ENCODE measurements around the gene PRKG1. TPM values are rescaled to one million over a fixed set of nuclear protein-coding genes. Genes with fewer than 3 reads are reported as not detected.
A peak's percentile ranks its signal among the peaks of the same experiment; 100 is the strongest.

The PRKG1 gene
- total RNA-seq, 1 experiment from 2014 or later: 16.5 TPM

GRCh38 chr10:52031771-52032170 is 957.5 kb downstream of the PRKG1 start:
- Mint-ChIP-seq H3K36me3 (peaks cover 77% of the 10 kb centered on the region), H3K9me3 (peaks cover 3% of the 10 kb centered on the region; the same call in 1 of the 2 replicates), H3K27ac (peak overlapping the region; percentile 87), H3K27me3 (ENCODE audit: low read depth) (no peaks in the 10 kb centered on the region; the same call in 1 of the 2 replicates), H3K4me1 (peaks cover 62% of the 10 kb centered on the region), H3K4me3 (peak overlapping the region; percentile 51)
- ATAC-seq (peak; percentile 10), DNase-seq (ENCODE audit: low spot score) (no peak)
- ChIA-PET CTCF (no interaction called here), POLR2A (no interaction called here)
- no peak for TF ChIP-seq ZBTB21 (CRISPR knock-in tag; IDR thresholded peaks at IDR 0.05; ENCODE audit: borderline replicate concordance)
- no peak for TF ChIP-seq TP53 (CRISPR knock-in tag; IDR thresholded peaks at IDR 0.05)
- peak; percentile 57; the same call in 1 of the 2 replicates for TF ChIP-seq ZNF416 (CRISPR knock-in tag; IDR thresholded peaks at IDR 0.05)
- TF ChIP-seq ZBTB43 (CRISPR knock-in tag; IDR thresholded peaks at IDR 0.05): no peak
- TF ChIP-seq NR1H2 (CRISPR knock-in tag; IDR thresholded peaks at IDR 0.05): no peak
- TF ChIP-seq CBFB (CRISPR knock-in tag; IDR thresholded peaks at IDR 0.05; ENCODE audit: low read depth): no peak
- TF ChIP-seq AR (CRISPR knock-in tag; IDR thresholded peaks at IDR 0.05): peak; percentile 81; the same call in 1 of the 2 replicates
- TF ChIP-seq E2F1 (CRISPR knock-in tag; IDR thresholded peaks at IDR 0.05): no peak
- TF ChIP-seq ESRRA (CRISPR knock-in tag; IDR thresholded peaks at IDR 0.05; ENCODE audit: borderline replicate concordance): no peak
- no peak for TF ChIP-seq FOXP4 (CRISPR knock-in tag; IDR thresholded peaks at IDR 0.05)
- TF ChIP-seq ELF4 (CRISPR knock-in tag; IDR thresholded peaks at IDR 0.05; ENCODE audit: low read depth): no peak
- TF ChIP-seq GTF2I (CRISPR knock-in tag; conservative IDR thresholded peaks at IDR 0.05): no peak
- TF ChIP-seq ATF6 (CRISPR knock-in tag; IDR thresholded peaks at IDR 0.05): no peak
- TF ChIP-seq ZNF396 (CRISPR knock-in tag; IDR thresholded peaks at IDR 0.05; ENCODE audit: borderline replicate concordance): no peak
- TF ChIP-seq ARID4B (CRISPR knock-in tag; IDR thresholded peaks at IDR 0.05; ENCODE audit: borderline replicate concordance): no peak
- TF ChIP-seq FOXJ3 (CRISPR knock-in tag; IDR thresholded peaks at IDR 0.05; ENCODE audit: borderline replicate concordance): no peak
- no peak for TF ChIP-seq NR2C2 (CRISPR knock-in tag; IDR thresholded peaks at IDR 0.05)
- no peak for TF ChIP-seq ZNF512 (CRISPR knock-in tag; IDR thresholded peaks at IDR 0.05; ENCODE audit: borderline replicate concordance)
- no peak for TF ChIP-seq PREB (CRISPR knock-in tag; IDR thresholded peaks at IDR 0.05; ENCODE audit: borderline replicate concordance)
- no peak for TF ChIP-seq FOXP1 (CRISPR knock-in tag; IDR thresholded peaks at IDR 0.05; ENCODE audit: borderline replicate concordance)

Data from WTC11 (cell line).